HG03097 (cell line): ENCODE data around the gene DEAF1.
"Not testable (repeated sequence)": the region's sequence is repeated elsewhere in the genome, so short reads cannot be mapped to it uniquely, and the experiment has no call there.

ENCODE experiments used
- ATAC-seq: cut with Tn5 transposase; IDR thresholded peaks from one replicate; pipeline ENCODE4 v1.9.1; 2021; ENCODE audit not compliant: unreplicated experiment, low FRiP score

DEAF1 gene

GRCh38 chr11:680970-681369, 14.1 kb downstream of the DEAF1 start:
- ATAC-seq, result no peak

- no peak for ATAC-seq
Observed at GRCh38 chr11:680476-680875, 14.5 kb downstream of the DEAF1 start.

GRCh38 chr11:679271-680207, 15.5 kb downstream of the DEAF1 start:
- no peak for ATAC-seq

GRCh38 chr11:678297-678696, 16.7 kb downstream of the DEAF1 start:
- no peak for ATAC-seq

DNA sequence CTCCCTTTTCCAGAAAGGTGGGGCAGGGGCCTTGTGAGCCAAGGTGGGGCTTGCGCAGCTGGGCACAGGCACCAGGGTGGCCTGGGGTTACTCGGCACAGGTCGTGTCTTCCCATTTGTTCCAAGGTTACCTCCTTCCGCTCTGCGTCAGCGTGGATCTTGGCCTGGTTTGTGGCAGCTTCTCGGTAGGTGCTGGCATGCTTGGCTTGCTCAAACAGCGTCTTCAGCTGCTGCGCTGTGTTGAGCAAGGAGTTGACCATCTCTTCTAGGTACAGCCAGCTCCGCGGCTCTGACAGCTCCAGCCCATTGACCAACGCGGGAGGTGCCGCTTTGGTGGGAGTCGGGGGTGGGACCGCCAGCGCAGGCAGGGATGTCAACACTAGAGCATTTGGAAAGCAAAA, 20.6 kb downstream of the DEAF1 start:
- ATAC-seq, result no peak

DNA sequence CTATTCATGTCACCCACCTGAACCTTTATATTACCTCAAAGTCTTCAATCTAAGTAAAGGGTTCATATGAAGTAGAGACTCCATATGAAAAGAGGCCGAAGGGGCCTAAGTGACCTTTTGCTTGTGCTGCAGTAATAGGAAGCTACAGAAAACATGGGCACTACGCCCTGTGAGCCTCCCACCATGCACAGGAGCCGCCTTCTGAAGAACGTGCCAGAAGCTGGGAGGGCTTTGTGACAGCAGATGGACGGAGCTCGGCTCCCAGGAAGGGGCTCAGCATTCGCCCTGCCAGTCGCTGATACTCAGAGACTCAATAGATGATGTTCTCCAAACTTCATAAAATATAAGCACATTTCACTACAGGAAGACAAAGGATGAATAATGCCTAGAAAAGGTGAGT, 21.2 kb downstream of the DEAF1 start:
- ATAC-seq, result no peak

- no peak for ATAC-seq
Observed at GRCh38 chr11:665704-666281, 29.2 kb downstream of the DEAF1 start.

DNA sequence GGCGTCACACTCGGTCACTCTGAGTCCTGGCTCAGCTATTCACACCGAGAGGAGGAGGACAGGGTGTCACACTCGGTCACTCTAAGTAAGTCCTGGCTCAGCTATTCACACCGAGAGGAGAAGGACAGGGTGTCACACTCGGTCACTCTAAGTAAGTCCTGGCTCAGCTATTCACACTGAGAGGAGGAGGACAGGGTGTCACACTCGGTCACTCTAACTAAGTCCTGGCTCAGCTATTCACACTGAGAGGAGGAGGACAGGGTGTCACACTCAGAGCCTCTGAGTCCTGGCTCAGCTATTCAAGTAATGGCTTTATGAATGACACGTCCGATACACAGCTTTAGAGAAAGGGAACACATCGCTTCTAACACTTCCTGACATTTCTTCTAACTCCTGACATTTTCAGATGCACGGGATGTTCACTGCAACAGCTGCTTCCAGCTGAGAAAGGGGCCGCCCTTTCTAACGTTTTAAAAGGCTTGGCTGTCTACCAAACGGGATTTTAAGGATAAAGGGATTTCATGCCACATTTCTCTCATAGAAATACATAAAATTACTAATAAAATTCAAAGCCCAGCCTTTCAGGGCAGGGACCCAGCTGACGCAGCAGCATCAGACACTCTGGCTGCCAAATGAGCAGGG, 29.8 kb downstream of the DEAF1 start:
- no peak for ATAC-seq

- no peak for ATAC-seq
Observed at GRCh38 chr11:662689-663274, 32.2 kb downstream of the DEAF1 start.

- ATAC-seq, result no peak
Observed at GRCh38 chr11:660681-661444, 34.2 kb downstream of the DEAF1 start.

- ATAC-seq, result no peak
Observed at GRCh38 chr11:660281-660680, 34.7 kb downstream of the DEAF1 start.

DNA sequence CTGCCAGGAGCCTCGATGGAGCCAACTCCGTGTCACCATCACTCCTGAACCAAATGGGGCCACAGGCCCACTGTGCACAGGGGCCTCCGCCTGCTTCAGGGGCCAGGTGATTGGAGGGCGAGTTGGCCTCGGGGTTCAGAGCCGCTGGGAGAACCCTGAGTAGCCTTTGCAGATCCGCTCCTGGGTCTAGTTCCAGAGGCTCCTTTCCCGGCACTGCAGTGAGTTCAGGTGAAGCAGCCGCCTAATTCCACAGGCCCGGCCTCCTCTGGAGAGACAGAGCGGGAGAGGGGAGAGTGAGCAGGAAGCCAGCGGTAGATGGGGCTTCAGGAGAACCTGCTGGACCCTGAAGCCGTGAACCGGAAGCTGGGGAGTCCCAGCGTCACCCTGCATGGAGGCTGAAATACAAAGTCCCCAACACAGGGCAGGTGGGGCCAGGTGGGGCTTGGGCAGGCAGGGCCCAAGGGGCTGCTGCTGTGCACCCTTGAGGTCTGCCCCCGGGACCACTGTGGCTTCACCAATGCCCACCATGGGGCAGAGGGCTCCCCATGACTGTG, 35.4 kb downstream of the DEAF1 start:
- ATAC-seq, result no peak

GRCh38 chr11:657691-658126, 37.3 kb downstream of the DEAF1 start:
- ATAC-seq, result no peak

DNA sequence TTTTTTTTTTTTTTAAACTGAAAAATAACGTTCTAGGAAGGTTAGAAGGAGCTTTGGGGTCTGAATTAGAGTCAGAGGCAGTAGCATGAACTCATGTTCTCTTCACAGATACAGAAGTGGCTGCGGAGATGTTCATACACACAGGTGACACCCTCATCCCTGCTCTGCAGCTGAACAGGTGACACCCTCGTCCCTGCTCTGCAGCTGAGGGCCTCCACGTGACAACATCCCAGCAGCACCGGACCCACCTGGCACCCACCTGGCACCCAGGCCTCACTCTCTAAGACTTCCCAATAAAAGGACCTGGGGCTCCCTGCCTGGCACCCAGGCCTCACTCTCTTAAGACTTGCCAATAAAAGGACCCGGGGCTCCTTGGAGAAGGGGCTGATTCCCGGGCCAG, 38.2 kb downstream of the DEAF1 start:
- ATAC-seq, result no peak

GRCh38 chr11:656426-656825, 38.6 kb downstream of the DEAF1 start:
- no peak for ATAC-seq

DNA sequence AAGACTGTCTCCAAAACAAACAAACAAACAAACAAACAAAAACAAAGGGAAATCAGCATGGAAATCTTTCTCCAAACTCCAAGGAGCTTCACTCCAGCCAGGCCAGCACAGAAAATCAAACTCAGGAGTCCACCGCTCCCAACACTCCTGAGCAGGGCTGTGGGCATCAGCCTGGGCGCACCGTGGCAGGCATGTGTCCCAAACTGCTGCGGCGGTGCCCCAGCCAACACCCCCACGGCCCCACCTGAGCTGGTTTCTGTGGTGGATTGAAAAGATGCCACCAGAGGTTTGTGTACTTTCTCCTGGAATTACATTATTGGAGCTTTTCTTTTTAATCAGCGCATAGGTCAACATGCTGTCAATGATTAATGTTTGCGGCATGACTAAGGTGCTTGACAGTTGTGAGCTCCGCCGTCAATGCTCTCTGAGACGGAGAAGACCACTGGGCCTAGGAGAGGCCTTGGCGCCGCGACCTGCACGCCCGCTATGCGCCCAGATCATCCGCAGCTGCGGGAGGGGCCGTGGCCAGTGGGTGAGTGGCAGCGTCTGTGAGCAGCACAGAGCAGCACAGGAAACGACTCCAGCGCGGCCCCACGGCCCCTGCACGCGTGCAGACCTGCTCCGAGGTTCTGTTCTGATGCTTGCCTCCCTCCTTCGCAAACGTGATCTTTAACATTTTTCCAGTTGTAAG, 39.8 kb downstream of the DEAF1 start:
- ATAC-seq, result no peak

- not testable (repeated sequence) for ATAC-seq
Observed at GRCh38 chr11:654444-654843, 40.6 kb downstream of the DEAF1 start.

- no peak for ATAC-seq
Observed at GRCh38 chr11:653837-654236, 41.2 kb downstream of the DEAF1 start.

DNA sequence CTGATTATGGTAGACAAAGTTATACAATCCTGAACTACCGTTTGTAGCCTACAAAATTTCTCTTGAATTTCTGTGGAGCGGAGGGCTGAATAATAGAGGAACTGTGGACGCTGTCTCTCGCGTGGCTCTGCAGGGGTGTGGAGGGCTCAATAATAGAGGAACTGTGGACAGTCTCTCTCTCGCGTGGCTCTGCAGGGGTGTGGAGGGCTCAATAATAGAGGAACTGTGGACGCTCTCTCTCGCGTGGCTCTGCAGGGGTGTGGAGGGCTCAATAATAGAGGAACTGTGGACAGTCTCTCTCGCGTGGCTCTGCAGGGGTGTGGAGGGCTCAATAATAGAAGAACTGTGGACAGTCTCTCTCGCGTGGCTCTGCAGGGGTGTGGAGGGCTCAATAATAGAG, 41.9 kb downstream of the DEAF1 start:
- not testable (repeated sequence) for ATAC-seq

DNA sequence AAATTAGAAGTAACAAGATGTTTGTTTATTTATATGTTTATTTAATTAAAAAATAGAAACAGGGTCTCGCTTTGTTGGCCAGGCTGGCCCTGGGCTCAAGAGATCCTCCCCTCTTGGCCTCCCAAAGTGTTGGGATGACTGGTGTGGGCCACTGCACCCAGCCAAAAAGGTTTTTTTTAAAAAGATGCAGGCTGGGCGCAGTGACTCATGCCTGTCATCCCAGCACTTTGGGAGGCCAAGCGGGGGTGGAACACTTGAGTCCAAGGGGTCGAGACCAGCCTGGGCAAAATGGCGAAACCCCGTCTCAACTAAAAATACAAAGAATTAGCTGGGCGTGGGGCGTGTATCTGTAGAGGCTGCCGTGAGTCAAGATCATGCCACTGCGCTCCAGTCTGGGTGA, 44.5 kb downstream of the DEAF1 start:
- no peak for ATAC-seq
